ENCODE measurements around the gene PRKG1.
A peak's percentile ranks its signal among the peaks of the same experiment; 100 is the strongest.

The PRKG1 gene

GRCh38 chr10:52256832-52257691 lies 1182.8 kb downstream of the PRKG1 start:
- no peak for DNase-seq

GRCh38 chr10:52257692-52258075 lies 1183.4 kb downstream of the PRKG1 start:
- no peak for DNase-seq

GRCh38 chr10:52258799-52259425 lies 1184.6 kb downstream of the PRKG1 start:
- no peak for DNase-seq

GRCh38 chr10:52259426-52259812 lies 1185.1 kb downstream of the PRKG1 start:
- DNase-seq = no peak

GRCh38 chr10:52261362-52261761 lies 1187.1 kb downstream of the PRKG1 start:
- no peak for DNase-seq

- DNase-seq = no peak
These were observed 1191.0 kb downstream of the PRKG1 start for GRCh38 chr10:52265131-52265926.

GRCh38 chr10:52266858-52267257 lies 1192.6 kb downstream of the PRKG1 start:
- no peak for DNase-seq

- no peak for DNase-seq
These were observed 1194.5 kb downstream of the PRKG1 start for GRCh38 chr10:52268790-52269189.

- no peak for DNase-seq
These were observed 1194.9 kb downstream of the PRKG1 start for GRCh38 chr10:52269233-52269632.

GRCh38 chr10:52276163-52276562 lies 1201.9 kb downstream of the PRKG1 start:
- DNase-seq = no peak

GRCh38 chr10:52276986-52277385 lies 1202.7 kb downstream of the PRKG1 start:
- DNase-seq = no peak

GRCh38 chr10:52279546-52279945 lies 1205.3 kb downstream of the PRKG1 start:
- no peak for DNase-seq

- no peak for DNase-seq
These were observed 1205.8 kb downstream of the PRKG1 start for GRCh38 chr10:52280051-52280450.

GRCh38 chr10:52283174-52283573 lies 1208.9 kb downstream of the PRKG1 start:
- DNase-seq = no peak

GRCh38 chr10:52284416-52285013 lies 1210.2 kb downstream of the PRKG1 start:
- DNase-seq = no peak

- no peak for DNase-seq
These were observed 1213.6 kb downstream of the PRKG1 start for GRCh38 chr10:52287866-52288265.

- DNase-seq = no peak
These were observed 1223.5 kb downstream of the PRKG1 start for GRCh38 chr10:52297747-52298146.

GRCh38 chr10:52300599-52301277 lies 1226.5 kb downstream of the PRKG1 start:
- no peak for DNase-seq

GRCh38 chr10:52308251-52309031 lies 1234.2 kb downstream of the PRKG1 start:
- peak in 1 of 2 experiments; percentile 16 for DNase-seq

- no peak for DNase-seq
These were observed 1238.6 kb downstream of the PRKG1 start for GRCh38 chr10:52312942-52313255.

- no peak for DNase-seq
These were observed 1239.1 kb downstream of the PRKG1 start for GRCh38 chr10:52313256-52313932.

Data from NCI-H446 (cell line).